ENCODE results near the gene PTPRK.

DNA sequence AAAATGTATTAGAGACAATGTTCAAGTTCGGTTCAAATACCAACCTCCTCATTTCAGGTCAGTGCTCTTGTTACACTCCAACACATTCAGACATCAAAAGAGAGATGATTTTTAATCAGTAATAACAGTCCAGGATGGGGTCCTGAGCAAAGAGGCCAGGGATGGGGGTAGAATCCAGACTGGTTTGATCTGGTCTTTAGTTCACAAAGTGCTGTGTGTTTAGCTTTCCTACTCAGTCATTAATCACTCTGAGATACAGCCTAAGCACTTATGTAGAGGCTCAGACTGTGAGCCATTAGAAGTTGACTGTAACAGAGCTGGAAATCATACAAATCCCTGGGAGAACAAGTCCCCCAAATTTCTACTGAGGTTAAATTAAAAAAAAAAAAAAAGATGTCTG, 241.6 kb downstream of the PTPRK start:
- TF ChIP-seq ISL1 (CRISPR knock-in tag; IDR thresholded peaks at IDR 0.05), result no peak
- TF ChIP-seq ZC3H10 (CRISPR knock-in tag; IDR thresholded peaks at IDR 0.05), result no peak
- TF ChIP-seq ARNTL (CRISPR knock-in tag; IDR thresholded peaks at IDR 0.05; ENCODE audit: borderline replicate concordance, low read depth), result no peak
- no peak for TF ChIP-seq ZFP3 (CRISPR knock-in tag; IDR thresholded peaks at IDR 0.05)
- no peak for TF ChIP-seq ZFP30 (CRISPR knock-in tag; IDR thresholded peaks at IDR 0.05)
- TF ChIP-seq, protein P1, sequence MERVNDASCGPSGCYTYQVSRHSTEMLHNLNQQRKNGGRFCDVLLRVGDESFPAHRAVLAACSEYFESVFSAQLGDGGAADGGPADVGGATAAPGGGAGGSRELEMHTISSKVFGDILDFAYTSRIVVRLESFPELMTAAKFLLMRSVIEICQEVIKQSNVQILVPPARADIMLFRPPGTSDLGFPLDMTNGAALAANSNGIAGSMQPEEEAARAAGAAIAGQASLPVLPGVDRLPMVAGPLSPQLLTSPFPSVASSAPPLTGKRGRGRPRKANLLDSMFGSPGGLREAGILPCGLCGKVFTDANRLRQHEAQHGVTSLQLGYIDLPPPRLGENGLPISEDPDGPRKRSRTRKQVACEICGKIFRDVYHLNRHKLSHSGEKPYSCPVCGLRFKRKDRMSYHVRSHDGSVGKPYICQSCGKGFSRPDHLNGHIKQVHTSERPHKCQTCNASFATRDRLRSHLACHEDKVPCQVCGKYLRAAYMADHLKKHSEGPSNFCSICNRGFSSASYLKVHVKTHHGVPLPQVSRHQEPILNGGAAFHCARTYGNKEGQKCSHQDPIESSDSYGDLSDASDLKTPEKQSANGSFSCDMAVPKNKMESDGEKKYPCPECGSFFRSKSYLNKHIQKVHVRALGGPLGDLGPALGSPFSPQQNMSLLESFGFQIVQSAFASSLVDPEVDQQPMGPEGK (CRISPR knock-in tag; IDR thresholded peaks at IDR 0.05; ENCODE audit: borderline replicate concordance), result no peak
- no peak for TF ChIP-seq BACH2 (CRISPR knock-in tag; IDR thresholded peaks at IDR 0.05; ENCODE audit: borderline replicate concordance)
- no peak for TF ChIP-seq OSR1 (CRISPR knock-in tag; IDR thresholded peaks at IDR 0.05)

Measured in SK-N-SH treated with all-trans-retinoic acid at 6 μM for 48 hours (cell line).